Keratinocyte (primary cell): ENCODE data around the gene GSTO2. TPM values are rescaled to one million over a fixed set of nuclear protein-coding genes. Genes with fewer than 3 reads are reported as not detected.

ENCODE experiments used
- DNase-seq: peaks from one replicate; pipeline ENCODE4 v3.0.0-alpha.2; 2011; ENCODE audit warnings: low read depth, missing footprints, low spot score
- FAIRE-seq: peaks from 2 replicates; lab custom pipeline; 2011; peaks lifted over from hg19 to GRCh38; lab: Jason Lieb, UNC
- H2AFZ ChIP-seq: 2 replicates; pipeline ENCODE4 v1.6.0; 2012; ENCODE audit warnings: low read length, control low read depth, inconsistent platforms; ENCODE audit not compliant: control insufficient read depth
- H3K27ac ChIP-seq: 2 replicates; pipeline ENCODE4 v1.5.1; 2011; ENCODE audit warnings: low read length; ENCODE audit not compliant: control insufficient read depth, insufficient read depth
- H3K27me3 ChIP-seq: 3 replicates; pipeline ENCODE4 v1.6.0; 2011; ENCODE audit warnings: low read length; ENCODE audit not compliant: control insufficient read depth, insufficient read depth; ENCODE audit errors: extremely low read depth
- H3K36me3 ChIP-seq, 2 experiments: 2 replicates in 1 of 2; 3 replicates in 1 of 2; pipeline ENCODE4 v1.5.1; 2011; ENCODE audit warnings: low read length in 2 of 2, mild to moderate bottlenecking in 1 of 2; ENCODE audit not compliant: control insufficient read depth in 2 of 2, insufficient read depth in 2 of 2; ENCODE audit errors: extremely low read depth in 1 of 2
- H3K4me1 ChIP-seq: 3 replicates; pipeline ENCODE4 v1.5.1; 2011; ENCODE audit warnings: low read length; ENCODE audit not compliant: control insufficient read depth, insufficient read depth; ENCODE audit errors: extremely low read depth
- H3K4me2 ChIP-seq: 3 replicates; pipeline ENCODE4 v1.6.0; 2011; ENCODE audit warnings: low read depth, low read length; ENCODE audit not compliant: control insufficient read depth, insufficient read depth; ENCODE audit errors: extremely low read depth
- H3K4me3 ChIP-seq, 3 experiments: fragments of 200-600 bp in 1 of 3; sonication (generic) in 1 of 3; 2 replicates in 2 of 3; 3 replicates in 1 of 3; pipeline ENCODE4 v1.5.1; 2011 to 2016; ENCODE audit warnings: low read length in 3 of 3, mild to moderate bottlenecking in 3 of 3, control low read depth in 2 of 3, inconsistent platforms in 1 of 3, low read depth in 1 of 3, mixed read lengths in 1 of 3, mixed run types in 1 of 3, moderate library complexity in 1 of 3; ENCODE audit not compliant: control insufficient read depth in 2 of 3, insufficient read depth in 2 of 3; ENCODE audit errors: extremely low read depth in 1 of 3
- H3K79me2 ChIP-seq: 2 replicates; pipeline ENCODE4 v1.6.0; 2012; ENCODE audit warnings: low read length; ENCODE audit not compliant: control insufficient read depth, insufficient read depth
- H3K9ac ChIP-seq: 3 replicates; pipeline ENCODE4 v1.6.0; 2011; ENCODE audit warnings: low read length; ENCODE audit not compliant: control insufficient read depth, insufficient read depth; ENCODE audit errors: extremely low read depth
- H3K9me1 ChIP-seq: 3 replicates; pipeline ENCODE4 v1.6.0; 2011; ENCODE audit warnings: low read length; ENCODE audit not compliant: control insufficient read depth, insufficient read depth; ENCODE audit errors: extremely low read depth
- H3K9me3 ChIP-seq: 2 replicates; pipeline ENCODE4 v1.5.1; 2012; ENCODE audit warnings: low read depth, low read length; ENCODE audit not compliant: control insufficient read depth
- H4K20me1 ChIP-seq: 3 replicates; pipeline ENCODE4 v1.6.0; 2011; ENCODE audit warnings: low read length; ENCODE audit not compliant: control insufficient read depth, insufficient read depth; ENCODE audit errors: extremely low read depth
- CTCF ChIP-seq, 3 experiments: IDR thresholded peaks in 1 of 3; conservative IDR thresholded peaks in 1 of 3; optimal IDR thresholded peaks in 1 of 3; 2 replicates in 2 of 3; 3 replicates in 1 of 3; pipeline versions ENCODE3 to v1.5.1; 2011; ENCODE audit warnings: low read length in 3 of 3, mild to moderate bottlenecking in 3 of 3, moderate library complexity in 2 of 3, control low read depth in 1 of 3, inconsistent platforms in 1 of 3; ENCODE audit not compliant: insufficient read depth in 2 of 3; ENCODE audit errors: extremely low read depth in 1 of 3
- EZH2 ChIP-seq: IDR thresholded peaks from one replicate; pipeline ENCODE4 v1.6.1; 2012; ENCODE audit warnings: inconsistent platforms, mild to moderate bottlenecking, low read length, moderate library complexity
- dilution Hi-C: fragments of 300-500 bp; cut with MboI; formaldehyde crosslinking; loops from one replicate; pipeline ENCODE4 v1.7.0; 2020; ENCODE audit warnings: low sequenced_read_pairs; ENCODE audit not compliant: extremely low pct_ligation_motif_present
- polyA plus RNA-seq, 5 experiments: library from polyadenylated mRNA; depleted of rRNA in 3 of 5; stranded (reverse) in 3 of 5; stranded (forward) in 1 of 5; unstranded in 1 of 5; fragments of >200 nt; gene quantifications; 1 replicate in 1 of 5; 2 replicates in 3 of 5; 3 replicates in 1 of 5; pipeline versions ENCODE4 v1.2.1 to v1.2.3, GENCODE V29; 2011 to 2012; ENCODE audit warnings: missing spikeins in 2 of 5, low read depth in 1 of 5, low replicate concordance in 1 of 5

Gene GSTO2
- polyA plus RNA-seq, 1 donor (not counting 4 experiments of a cell fraction or from before 2014, with no cell fraction given), result 56.9 TPM

DNA sequence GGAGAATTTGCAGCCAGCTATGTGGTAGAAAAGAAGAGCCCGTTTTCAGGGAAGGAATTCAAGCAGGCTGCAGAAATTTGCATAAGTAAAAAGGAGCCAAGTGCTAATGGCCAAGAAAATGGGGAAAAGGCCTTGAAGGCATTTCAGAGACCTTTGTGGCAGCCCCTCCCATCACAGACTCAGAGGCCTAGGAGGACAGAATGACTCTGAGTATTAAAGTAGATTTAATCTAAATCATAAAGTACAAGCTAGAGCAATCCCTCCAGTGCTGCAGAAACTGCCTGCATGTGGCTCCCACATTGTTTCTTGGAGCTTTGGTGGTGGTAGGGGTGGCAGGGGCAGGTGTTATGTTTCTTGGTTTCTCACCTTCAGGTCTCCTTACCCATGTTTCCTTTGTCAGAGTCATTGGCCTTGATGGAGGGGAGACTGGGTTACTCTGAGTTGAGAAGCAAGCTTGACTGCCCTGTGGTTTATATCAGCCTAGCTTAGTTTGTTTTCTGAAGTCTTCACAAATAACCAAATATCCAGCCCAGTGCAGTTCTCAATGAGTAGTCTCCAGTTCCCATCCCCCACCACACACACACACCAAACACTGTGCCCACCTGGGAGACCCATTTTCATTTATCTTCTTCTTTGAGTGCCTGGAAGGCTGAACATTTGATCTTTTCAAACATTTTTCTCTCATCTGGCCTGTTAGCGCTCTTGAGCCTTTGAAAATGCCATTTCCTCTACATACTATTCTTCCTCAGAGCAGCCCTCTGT is 34.8 kb downstream of the GSTO2 start:
- no peak for FAIRE-seq
- H3K9ac ChIP-seq, result no peak overlapping the region
- no peak overlapping the region for H3K4me2 ChIP-seq
- dilution Hi-C loops, result no loop called here
- H3K79me2 ChIP-seq, result no peaks in the 10 kb centered on the region
- no peak for DNase-seq
- no peaks in the 10 kb centered on the region for H3K9me1 ChIP-seq
- no peak for TF ChIP-seq EZH2
- TF ChIP-seq CTCF (optimal IDR thresholded peaks at IDR 0.05 in 1 of 3, IDR thresholded peaks at IDR 0.05 in 1 of 3, conservative IDR thresholded peaks at IDR 0.05 in 1 of 3; ENCODE audit: extremely low read depth in 1 of 3, insufficient read depth in 2 of 3, low read length in 3 of 3), result no peak
- H2AFZ ChIP-seq, result no peak overlapping the region
- no peak overlapping the region for H3K27ac ChIP-seq
- no peaks in the 10 kb centered on the region for H3K27me3 ChIP-seq
- no peak overlapping the region for H3K4me3 ChIP-seq
- H4K20me1 ChIP-seq, result no peaks in the 10 kb centered on the region
- H3K9me3 ChIP-seq, result no peaks in the 10 kb centered on the region
- H3K4me1 ChIP-seq, result peaks cover 15% of the 10 kb centered on the region
- peaks cover 2 to 7% of the 10 kb centered on the region in 2 experiments for H3K36me3 ChIP-seq

DNA sequence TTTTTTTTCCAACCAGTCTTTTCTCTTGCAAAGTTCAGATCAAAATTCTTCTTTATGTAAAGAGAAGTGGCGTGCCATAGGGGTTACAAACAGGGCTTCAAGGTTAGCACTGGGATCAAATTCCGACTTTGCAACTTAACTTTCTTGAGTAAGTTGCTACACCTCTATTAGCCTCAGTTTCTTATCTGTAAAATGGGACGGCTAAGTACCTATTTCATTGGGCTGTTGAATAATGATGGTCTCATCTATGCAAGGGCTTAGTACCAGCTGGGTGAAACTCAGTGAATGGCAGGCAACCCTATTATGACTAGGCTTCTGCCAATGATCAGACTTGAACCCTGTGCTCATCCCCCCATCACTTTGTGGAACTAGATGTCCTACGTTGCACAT is 35.4 kb downstream of the GSTO2 start:
- Histone ChIP-seq H3K9me1 (no peaks in the 10 kb centered on the region), H3K4me1 (peaks cover 15% of the 10 kb centered on the region), H3K79me2 (no peaks in the 10 kb centered on the region), H3K36me3 (peaks cover 2 to 7% of the 10 kb centered on the region in 2 experiments), H3K27ac (no peak overlapping the region), H3K27me3 (no peaks in the 10 kb centered on the region), H4K20me1 (no peaks in the 10 kb centered on the region), H3K9me3 (no peaks in the 10 kb centered on the region), H3K4me2 (no peak overlapping the region), H3K4me3 (no peak overlapping the region), H2AFZ (no peak overlapping the region), H3K9ac (no peak overlapping the region)
- no peak for DNase-seq
- no peak for FAIRE-seq
- dilution Hi-C loops, result no loop called here
- TF ChIP-seq CTCF (optimal IDR thresholded peaks at IDR 0.05 in 1 of 3, IDR thresholded peaks at IDR 0.05 in 1 of 3, conservative IDR thresholded peaks at IDR 0.05 in 1 of 3; ENCODE audit: extremely low read depth in 1 of 3, insufficient read depth in 2 of 3, low read length in 3 of 3) (no peak), EZH2 (no peak)
